ENCODE results near the gene CHCHD3.

The CHCHD3 gene

GRCh38 chr7:132846086-132846485, 235.8 kb downstream of the CHCHD3 start:
- no peak for TF ChIP-seq CTCF (conservative IDR thresholded peaks at IDR 0.05; ENCODE audit: low read depth, low read length)
- no peak for DNase-seq (ENCODE audit: low read depth)
- H3K4me3 ChIP-seq (ENCODE audit: low read length): no peak overlapping the region

DNA sequence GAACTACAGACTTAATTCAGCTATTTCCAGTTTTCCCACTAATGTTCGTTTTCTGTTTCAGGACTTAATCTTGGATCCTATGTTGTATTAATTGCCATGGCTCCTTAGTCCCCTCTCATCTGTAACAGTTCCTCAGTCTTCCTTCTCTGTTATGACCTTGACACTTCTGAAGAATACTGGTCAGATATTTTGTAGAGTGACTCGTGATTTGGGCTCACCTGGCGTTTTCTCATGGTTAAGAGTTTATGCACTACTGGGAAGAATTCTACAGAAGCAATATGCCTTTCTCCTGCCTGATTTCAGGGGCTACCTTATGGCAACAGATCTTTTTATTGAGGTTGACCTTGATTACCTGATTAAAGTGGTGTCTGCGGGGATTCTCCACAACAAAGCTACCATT, 239.4 kb downstream of the CHCHD3 start:
- H3K4me3 ChIP-seq (ENCODE audit: low read length): no peak overlapping the region
- no peak for DNase-seq (ENCODE audit: low read depth)
- TF ChIP-seq CTCF (conservative IDR thresholded peaks at IDR 0.05; ENCODE audit: low read depth, low read length): no peak

- DNase-seq (ENCODE audit: low read depth): no peak
- no peak for TF ChIP-seq CTCF (conservative IDR thresholded peaks at IDR 0.05; ENCODE audit: low read depth, low read length)
- no peak overlapping the region for H3K4me3 ChIP-seq (ENCODE audit: low read length)
These were observed 241.7 kb downstream of the CHCHD3 start for GRCh38 chr7:132840199-132840598.

DNA sequence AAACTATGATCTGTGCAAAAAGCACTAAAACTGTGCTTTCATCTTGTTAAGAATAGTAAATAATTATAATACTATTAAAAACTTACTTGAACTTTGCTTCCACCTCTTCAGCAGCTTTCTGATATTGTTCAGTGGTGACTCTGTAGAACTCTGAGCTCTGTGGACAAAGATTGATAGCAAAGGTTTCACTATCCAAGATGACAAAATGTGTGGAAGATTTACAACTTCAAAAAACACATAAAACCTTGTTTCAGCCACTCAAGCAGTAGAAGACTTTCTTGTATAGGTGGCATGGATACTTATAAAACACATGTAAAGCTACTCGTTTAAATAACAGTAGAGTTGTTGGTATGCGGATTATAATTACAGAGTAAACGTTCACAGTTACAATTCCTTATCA, 243.6 kb downstream of the CHCHD3 start:
- no peak overlapping the region for H3K4me3 ChIP-seq (ENCODE audit: low read length)
- DNase-seq (ENCODE audit: low read depth): no peak
- no peak for TF ChIP-seq CTCF (conservative IDR thresholded peaks at IDR 0.05; ENCODE audit: low read depth, low read length)

- TF ChIP-seq CTCF (conservative IDR thresholded peaks at IDR 0.05; ENCODE audit: low read depth, low read length): no peak
- no peak for DNase-seq (ENCODE audit: low read depth)
- H3K4me3 ChIP-seq (ENCODE audit: low read length): no peak overlapping the region
These were observed 244.4 kb downstream of the CHCHD3 start for GRCh38 chr7:132837529-132837928.

- DNase-seq (ENCODE audit: low read depth): no peak
- no peak overlapping the region for H3K4me3 ChIP-seq (ENCODE audit: low read length)
- no peak for TF ChIP-seq CTCF (conservative IDR thresholded peaks at IDR 0.05; ENCODE audit: low read depth, low read length)
These were observed 245.1 kb downstream of the CHCHD3 start for GRCh38 chr7:132836746-132837145.

DNA sequence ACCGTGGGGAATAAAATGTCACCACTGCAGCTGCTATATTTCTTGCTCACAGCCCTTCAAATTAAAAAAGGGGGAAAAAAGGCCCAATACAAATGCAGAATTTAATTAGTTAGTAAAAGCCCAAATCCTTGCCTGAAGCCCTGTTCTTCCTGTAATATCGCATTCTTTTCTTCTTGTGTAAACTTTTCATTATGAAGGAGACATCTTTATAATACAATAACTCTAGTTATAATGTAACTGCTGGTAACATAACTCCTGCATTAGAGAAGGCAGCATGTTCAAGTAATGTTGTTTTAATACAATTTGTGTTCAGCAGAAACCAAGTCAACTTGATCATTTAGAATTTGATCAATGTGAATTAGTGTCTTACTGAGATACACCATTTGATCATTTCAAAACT, 250.9 kb downstream of the CHCHD3 start:
- no peak for DNase-seq (ENCODE audit: low read depth)
- TF ChIP-seq CTCF (conservative IDR thresholded peaks at IDR 0.05; ENCODE audit: low read depth, low read length): no peak
- no peak overlapping the region for H3K4me3 ChIP-seq (ENCODE audit: low read length)
